HG03097 (cell line): ENCODE measurements around the gene PTPRM.

Experiments
- ATAC-seq: cut with Tn5 transposase; IDR thresholded peaks from one replicate; pipeline ENCODE4 v1.9.1; 2021; ENCODE audit not compliant: unreplicated experiment, low FRiP score

PTPRM gene

GRCh38 chr18:8177330-8178016 is 610.4 kb downstream of the PTPRM start:
- no peak for ATAC-seq

- no peak for ATAC-seq
Measured at GRCh38 chr18:8186413-8186812, 619.3 kb downstream of the PTPRM start.

- ATAC-seq, result no peak
Measured at GRCh38 chr18:8188184-8188583, 621.1 kb downstream of the PTPRM start.

- no peak for ATAC-seq
Measured at GRCh38 chr18:8190980-8191379, 623.9 kb downstream of the PTPRM start.

GRCh38 chr18:8194431-8194830 is 627.3 kb downstream of the PTPRM start:
- no peak for ATAC-seq

- ATAC-seq, result no peak
Measured at GRCh38 chr18:8196238-8196637, 629.1 kb downstream of the PTPRM start.

- no peak for ATAC-seq
Measured at GRCh38 chr18:8197499-8197898, 630.4 kb downstream of the PTPRM start.

- ATAC-seq, result no peak
Measured at GRCh38 chr18:8207996-8208395, 640.9 kb downstream of the PTPRM start.

GRCh38 chr18:8208716-8209115 is 641.6 kb downstream of the PTPRM start:
- no peak for ATAC-seq

GRCh38 chr18:8212896-8213780 is 646.0 kb downstream of the PTPRM start:
- no peak for ATAC-seq

- no peak for ATAC-seq
Measured at GRCh38 chr18:8215741-8216140, 648.6 kb downstream of the PTPRM start.

GRCh38 chr18:8217051-8217564 is 650.0 kb downstream of the PTPRM start:
- no peak for ATAC-seq

GRCh38 chr18:8218197-8218596 is 651.1 kb downstream of the PTPRM start:
- no peak for ATAC-seq

- no peak for ATAC-seq
Measured at GRCh38 chr18:8221452-8221851, 654.3 kb downstream of the PTPRM start.

GRCh38 chr18:8224576-8224975 is 657.5 kb downstream of the PTPRM start:
- no peak for ATAC-seq

GRCh38 chr18:8229040-8229439 is 661.9 kb downstream of the PTPRM start:
- ATAC-seq, result no peak

- no peak for ATAC-seq
Measured at GRCh38 chr18:8229787-8230186, 662.7 kb downstream of the PTPRM start.

GRCh38 chr18:8231316-8231715 is 664.2 kb downstream of the PTPRM start:
- no peak for ATAC-seq

GRCh38 chr18:8232791-8233190 is 665.7 kb downstream of the PTPRM start:
- no peak for ATAC-seq

GRCh38 chr18:8235894-8236293 is 668.8 kb downstream of the PTPRM start:
- no peak for ATAC-seq

- no peak for ATAC-seq
Measured at GRCh38 chr18:8238507-8238906, 671.4 kb downstream of the PTPRM start.

- ATAC-seq, result no peak
Measured at GRCh38 chr18:8241731-8242130, 674.6 kb downstream of the PTPRM start.
